ENCODE data around the gene ASIC3.
"Not testable (repeated sequence)": the region's sequence is repeated elsewhere in the genome, so short reads cannot be mapped to it uniquely, and the experiment has no call there.

The ASIC3 gene

DNA sequence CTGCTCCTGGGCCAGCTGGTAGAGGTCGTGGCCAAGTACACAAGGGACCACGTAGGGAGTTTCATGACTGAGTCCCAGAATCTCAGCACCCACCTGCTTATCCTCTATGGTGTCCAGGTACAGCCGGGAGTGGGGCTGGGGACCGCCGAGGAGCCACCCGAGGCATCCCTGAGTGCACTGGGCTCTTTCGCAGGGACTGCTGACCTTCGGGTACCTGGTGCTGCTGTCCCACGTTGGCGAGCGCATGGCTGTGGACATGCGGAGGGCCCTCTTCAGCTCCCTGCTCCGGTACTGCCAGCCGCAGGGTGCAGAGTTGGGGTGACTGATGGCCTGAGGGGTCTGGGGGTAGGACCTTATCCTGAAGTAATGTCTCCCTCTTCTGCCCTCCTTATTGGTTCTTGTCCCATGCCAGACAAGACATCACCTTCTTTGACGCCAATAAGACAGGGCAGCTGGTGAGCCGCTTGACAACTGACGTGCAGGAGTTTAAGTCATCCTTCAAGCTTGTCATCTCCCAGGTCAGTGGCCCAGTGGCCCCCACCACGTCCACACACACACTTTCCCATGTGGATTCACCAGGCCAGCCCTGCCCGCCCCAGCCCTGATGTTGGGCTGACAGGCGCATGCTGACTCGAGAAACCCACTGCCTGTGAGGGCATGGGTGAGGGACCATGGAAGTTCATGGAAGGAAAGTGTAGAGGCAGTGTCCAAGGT lies 13.9 kb upstream of the ASIC3 start:
- no peak for DNase-seq

DNA sequence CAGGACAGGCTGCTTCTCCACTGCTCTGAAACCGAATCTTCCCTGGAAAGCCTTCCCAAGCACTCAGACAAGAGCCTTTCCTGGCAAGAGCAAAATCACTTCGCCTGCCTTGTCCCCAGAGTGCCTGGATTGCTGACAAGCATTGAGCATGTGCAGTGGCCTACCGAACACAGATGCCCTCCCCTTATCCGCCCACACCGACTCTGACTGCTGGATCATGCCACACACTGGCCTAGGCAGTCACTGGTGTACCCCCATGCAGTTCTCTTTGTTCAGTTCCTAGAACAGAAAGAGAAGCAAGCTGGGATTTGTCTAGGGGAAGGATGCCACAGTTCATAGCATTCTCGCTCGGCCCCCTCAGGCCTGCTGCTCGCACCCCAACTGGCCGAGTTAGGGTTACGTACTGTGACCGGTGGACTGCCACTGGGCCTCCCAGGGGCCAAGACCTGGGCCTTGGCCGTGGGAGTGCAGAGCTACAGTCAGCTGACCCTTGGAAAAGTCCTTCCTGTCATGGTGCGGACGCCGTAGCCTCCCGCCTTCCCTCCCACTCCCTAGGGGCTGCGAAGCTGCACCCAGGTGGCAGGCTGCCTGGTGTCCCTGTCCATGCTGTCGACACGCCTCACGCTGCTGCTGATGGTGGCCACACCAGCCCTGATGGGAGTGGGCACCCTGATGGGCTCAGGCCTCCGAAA lies 13.2 kb upstream of the ASIC3 start:
- DNase-seq, result no peak

DNA sequence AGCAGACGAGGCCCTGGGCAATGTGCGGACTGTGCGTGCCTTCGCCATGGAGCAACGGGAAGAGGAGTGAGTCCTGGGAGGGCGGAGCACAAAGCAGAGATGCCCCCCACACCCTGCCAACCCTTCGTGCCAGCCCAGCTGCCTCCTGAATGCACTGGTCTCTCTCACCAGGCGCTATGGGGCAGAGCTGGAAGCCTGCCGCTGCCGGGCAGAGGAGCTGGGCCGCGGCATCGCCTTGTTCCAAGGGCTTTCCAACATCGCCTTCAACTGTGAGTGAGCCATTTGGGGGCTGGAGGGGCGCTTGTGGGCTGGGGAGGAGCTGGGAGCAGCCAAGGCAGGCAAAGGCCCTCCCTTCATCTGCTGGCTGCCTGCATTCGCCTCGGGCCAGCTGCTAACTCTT lies 12.4 kb upstream of the ASIC3 start:
- DNase-seq, result no peak

DNA sequence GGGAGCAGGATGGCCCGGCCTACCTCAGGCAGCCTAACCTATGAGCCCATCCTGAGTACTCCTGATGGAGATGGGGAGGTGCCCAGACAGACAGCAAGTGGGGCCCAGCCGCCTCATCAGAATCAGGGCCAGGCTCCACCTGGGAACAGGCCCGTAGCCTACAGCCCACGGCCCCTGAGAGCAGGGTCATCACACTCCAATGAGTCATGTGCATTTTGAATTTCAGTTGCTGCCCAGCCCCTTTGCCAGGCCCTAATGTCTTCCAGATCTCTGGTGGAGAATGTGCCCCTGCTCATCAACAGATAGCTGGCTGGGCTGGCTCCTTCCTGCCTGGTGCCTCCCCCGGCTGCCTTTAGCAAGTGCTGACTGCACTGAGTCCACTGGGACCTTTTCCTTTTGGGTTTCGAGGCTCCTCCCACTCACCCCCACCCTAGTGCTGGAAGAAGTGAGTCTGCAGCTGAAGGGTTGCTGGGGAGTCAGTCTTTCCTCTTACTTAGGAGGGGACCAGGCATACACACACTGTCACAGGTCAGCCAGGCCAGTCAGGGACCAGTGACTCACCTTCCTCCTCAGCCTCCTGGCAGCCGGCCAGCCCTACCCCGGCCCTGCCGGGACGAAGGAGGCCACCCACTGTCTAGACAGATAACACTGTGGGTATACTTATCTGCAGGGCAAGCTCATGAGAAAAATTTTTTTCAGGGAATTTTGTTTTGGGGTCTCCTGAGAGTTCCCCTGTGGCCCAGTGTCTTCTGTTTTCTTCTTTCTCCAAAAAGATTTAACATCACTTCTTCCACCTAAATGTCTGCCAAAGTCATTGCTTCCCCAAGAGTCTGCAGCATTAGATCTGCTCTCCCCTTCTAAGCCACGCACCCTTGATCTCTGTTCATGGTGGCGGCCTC lies 9.1 kb upstream of the ASIC3 start:
- DNase-seq, result no peak

DNA sequence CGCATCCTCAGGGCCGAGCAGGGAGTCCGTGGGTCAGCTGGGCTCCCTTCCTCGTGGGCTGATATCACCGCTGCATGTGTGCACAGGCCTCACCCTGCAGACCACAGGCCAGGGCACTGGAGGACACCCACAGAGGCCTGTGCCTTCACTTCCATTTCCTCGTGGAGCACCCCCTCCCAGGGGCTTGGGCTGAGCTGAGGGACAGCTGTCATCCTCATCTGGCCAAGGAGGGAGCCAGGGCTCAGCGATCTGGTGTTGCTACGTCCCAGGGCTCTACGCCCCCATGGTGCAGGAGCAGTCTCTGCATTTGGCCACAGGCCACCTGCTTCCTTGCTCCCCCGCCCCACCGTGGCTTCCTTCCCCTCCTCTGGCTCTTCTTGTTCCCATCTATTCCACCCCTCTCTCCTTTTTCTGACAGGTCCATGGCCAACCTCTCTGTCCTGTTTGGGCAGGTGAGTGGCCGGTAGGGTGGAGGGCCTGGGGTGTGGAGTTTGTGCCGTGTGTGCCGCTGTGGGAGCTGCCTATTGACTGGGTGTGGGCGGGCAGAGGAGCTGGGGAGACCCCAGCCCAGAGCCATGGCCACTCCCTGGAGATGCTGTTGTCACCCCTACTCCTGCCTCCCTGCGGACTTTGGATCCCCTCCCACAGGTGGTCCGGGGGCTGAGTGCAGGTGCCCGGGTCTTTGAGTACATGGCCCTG lies 8.3 kb upstream of the ASIC3 start:
- DNase-seq, result no peak

DNA sequence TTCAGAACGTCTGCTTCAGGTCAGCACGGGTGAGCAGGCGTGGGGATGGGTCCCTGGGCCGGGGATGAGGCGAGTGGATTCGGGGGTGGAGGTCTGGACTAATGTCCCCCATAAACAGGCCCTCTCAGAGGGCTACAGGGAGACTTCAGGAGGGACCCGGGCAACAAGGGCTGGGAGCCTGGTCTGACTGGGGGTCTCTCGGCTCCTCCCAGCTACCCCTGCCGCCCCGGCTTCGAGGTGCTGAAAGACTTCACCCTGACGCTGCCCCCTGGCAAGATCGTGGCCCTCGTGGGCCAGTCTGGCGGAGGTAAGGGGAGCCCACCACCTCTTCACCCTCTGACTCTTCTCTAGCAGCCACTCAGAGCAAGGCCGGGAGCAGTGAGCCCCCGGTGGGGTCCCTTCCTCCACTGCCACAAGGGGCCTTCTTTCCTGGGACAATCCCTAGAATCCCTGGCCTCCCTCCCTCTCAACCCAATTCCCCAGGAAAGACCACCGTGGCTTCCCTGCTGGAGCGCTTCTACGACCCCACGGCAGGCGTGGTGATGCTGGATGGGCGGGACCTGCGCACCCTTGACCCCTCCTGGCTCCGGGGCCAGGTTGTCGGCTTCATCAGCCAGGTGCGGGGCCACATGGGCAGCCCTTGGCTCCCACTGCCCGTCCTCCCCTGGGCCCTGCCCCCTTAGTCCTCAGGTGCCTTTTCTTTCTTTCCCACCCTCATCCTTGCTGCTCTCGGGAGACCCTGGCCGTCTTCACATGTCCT lies 7.5 kb upstream of the ASIC3 start:
- DNase-seq, result no peak

DNA sequence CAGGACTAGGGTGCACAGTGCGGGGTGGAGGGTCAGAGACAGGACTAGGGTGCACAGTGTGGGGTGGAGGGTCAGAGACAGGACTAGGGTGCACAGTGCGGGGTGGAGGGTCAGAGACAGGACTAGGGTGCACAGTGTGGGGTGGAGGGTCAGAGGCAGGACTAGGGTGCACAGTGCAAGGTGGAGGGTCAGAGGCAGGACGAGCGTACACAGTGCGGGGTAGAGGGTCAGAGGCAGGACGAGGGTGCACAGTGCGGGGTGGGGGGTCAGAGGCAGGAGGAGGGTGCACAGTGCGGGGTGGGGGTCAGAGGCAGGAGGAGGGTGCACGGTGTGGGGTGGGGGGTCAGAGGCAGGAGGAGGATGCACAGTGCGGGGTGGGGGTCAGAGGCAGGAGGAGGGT lies 4.9 kb upstream of the ASIC3 start:
- not testable (repeated sequence) for DNase-seq

DNA sequence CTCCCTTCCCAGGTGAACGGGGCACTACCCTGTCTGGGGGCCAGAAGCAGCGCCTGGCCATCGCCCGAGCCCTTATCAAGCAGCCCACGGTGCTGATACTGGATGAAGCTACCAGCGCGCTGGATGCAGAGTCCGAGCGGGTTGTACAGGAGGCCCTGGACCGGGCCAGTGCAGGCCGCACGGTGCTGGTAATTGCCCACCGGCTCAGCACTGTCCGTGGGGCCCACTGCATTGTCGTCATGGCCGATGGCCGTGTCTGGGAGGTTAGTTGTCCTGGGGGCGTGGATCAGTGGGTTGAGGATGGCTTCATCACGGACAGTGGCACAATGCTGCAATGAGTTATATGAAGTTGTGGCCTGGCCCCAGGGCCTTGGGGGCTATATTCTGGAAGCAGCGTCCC lies 4.4 kb upstream of the ASIC3 start:
- DNase-seq, result no peak

DNA sequence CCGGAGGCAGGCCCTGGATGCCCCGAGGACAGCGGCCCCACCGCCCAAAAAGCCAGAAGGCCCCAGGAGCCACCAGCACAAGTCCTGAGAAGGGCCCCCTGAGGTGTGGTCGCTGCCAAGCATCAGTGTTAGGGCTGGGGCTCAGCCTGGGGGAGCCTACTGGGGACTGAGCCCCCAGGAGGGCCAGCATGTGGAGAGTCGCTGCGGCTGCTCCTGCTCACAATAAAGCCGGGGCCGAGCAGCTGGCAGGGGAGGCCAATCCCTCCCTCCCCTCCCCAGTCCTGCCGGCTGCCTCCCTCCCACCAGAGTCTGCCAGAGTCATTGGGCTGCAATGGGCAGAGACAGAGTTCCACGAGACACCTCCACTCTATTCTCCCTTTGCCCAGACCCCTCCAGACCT lies 3.1 kb upstream of the ASIC3 start:
- DNase-seq, result no peak

DNA sequence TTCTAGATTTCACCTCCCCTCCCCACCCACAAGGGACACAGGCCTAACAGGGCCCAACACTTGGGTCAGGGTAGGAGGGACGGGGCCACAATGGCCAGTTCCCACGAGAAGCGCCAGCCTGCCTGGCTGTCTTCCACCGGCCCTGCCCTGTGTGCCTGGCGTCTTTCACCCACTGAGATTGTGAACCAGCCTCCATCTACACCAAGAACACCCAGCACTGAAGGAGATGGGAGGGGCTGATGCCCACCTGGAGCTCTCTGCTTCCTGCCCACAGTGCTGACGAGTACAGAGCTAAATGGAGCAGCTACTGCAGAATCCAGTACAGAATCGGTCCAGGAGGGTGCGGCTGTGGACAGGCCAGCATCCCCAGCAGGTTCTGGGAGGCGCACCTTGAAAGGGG lies 2.4 kb upstream of the ASIC3 start:
- no peak for DNase-seq

DNA sequence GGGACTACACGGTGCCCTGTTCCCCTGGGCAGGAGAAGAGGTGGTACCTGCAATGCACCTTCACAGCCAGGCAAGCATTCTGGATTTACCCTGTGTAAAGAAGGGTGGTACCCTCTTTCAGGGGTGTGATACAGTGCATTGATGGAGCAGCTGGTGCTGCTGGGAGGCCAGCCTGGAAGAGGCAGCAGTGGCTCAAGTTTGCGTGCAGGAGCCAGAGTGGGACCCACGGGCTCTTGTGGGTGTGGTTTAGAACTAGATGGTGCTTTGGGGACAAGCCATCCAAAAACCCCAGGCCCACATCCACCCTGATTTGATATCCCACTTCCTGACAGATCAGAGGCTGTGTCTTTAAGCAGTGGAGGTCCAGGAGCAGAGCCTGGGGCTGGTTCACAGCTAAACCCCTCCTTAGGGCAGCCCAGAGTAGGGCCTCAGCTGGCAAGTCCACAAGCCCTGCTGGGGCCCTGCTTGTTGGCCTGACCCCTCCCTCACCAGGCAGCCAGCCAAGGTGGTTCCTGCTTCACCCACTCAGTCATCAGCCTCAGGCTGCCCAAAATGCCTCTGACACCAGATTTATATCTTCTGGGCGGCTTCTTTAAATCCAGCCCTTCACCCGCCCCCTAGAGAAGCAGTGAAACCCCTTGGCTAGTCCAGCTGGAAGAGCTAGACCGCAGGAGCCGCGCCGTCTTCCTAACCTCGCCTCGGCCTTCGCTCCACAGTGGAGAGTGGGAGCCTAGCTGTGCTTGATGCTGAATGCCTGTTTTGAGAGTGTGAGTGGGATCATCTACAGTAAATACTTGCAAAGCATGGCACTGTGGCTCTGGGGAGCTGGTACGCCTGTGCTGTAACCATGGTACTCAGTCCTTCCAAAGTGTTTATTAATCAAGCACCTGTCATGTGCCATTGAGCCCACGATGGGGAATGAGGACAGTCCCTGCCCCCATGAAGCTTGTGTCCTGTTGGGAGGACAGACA lies 1.4 kb upstream of the ASIC3 start:
- DNase-seq, result peak; percentile 42 to 51

DNA sequence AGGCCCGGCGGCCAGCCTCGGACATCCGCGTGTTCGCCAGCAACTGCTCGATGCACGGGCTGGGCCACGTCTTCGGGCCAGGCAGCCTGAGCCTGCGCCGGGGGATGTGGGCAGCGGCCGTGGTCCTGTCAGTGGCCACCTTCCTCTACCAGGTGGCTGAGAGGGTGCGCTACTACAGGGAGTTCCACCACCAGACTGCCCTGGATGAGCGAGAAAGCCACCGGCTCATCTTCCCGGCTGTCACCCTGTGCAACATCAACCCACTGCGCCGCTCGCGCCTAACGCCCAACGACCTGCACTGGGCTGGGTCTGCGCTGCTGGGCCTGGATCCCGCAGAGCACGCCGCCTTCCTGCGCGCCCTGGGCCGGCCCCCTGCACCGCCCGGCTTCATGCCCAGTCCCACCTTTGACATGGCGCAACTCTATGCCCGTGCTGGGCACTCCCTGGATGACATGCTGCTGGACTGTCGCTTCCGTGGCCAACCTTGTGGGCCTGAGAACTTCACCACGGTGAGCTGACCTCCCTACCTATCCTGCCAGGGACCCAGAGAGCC lies 656 bp downstream of the ASIC3 start:
- DNase-seq, result no peak

DNA sequence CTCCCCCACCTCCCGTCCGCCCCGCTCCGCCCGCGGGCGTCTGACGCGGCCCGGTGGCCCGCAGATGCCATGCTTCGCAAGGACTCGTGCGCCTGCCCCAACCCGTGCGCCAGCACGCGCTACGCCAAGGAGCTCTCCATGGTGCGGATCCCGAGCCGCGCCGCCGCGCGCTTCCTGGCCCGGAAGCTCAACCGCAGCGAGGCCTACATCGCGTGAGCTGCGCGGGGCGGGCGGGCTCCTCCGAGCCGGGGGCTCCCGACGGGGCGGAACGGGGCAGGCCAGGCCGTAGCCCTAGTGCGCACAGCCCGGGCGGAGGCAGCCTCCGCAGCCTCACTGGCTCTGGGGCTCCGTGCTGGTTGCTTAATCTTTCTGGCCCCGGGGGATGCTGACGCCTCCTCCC lies 2.8 kb downstream of the ASIC3 start:
- no peak for DNase-seq

DNA sequence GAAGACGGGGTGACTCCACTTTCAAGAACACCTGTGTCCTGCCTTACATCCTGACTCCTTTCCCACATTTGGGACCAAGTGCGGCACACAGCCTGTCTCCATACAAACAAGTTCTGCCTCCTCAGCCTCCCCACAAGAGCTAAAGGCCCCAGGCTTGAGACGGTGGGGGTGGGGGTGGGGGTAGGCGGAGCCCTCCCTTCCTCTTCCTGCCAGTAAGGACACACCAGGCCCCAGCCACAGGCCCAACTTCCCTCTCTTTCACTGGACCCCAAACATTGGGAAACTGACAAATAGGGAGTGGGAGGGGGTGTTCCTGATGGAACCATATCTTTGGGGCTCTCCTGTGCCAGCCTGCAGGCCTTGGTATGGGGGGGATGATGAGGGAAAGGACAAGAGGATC lies 4.8 kb downstream of the ASIC3 start:
- no peak for DNase-seq

DNA sequence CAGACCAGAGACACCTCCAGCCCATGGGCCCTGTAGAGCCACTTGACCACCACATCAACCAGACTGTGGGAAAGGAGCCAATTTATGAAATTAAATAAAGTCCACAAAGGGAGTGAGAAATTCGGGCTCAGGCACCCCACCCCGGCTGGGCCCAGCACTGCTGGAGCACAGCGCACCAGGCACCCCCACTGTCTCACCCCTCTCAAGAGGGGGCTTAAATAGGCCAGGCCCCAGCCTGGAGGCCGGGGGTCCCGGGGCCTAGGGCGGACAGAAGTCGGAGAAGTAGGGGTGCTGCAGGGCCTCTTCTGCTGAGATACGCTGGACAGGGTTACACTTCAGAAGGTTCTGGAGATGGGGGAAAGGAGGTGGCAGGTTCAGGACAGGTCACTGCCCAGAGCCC lies 5.4 kb downstream of the ASIC3 start:
- no peak for DNase-seq

DNA sequence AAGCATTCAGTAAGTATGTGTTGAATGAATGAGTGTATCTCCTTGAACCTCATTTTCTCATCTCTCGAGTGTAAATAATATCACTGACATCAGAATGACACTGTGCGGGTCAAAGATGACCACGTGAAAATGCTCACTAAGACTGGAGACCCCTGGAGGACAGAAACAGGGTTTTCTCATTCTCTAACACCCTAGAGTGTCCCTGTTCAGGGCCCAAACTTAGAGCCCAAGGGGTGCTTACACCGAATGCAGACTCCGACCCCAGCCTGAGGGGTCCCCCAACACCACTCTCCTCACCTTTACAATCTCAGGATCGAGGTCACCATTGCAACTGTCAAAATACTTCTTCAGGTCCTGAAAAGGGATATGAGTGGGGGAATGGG lies 7.9 kb downstream of the ASIC3 start:
- DNase-seq, result no peak

DNA sequence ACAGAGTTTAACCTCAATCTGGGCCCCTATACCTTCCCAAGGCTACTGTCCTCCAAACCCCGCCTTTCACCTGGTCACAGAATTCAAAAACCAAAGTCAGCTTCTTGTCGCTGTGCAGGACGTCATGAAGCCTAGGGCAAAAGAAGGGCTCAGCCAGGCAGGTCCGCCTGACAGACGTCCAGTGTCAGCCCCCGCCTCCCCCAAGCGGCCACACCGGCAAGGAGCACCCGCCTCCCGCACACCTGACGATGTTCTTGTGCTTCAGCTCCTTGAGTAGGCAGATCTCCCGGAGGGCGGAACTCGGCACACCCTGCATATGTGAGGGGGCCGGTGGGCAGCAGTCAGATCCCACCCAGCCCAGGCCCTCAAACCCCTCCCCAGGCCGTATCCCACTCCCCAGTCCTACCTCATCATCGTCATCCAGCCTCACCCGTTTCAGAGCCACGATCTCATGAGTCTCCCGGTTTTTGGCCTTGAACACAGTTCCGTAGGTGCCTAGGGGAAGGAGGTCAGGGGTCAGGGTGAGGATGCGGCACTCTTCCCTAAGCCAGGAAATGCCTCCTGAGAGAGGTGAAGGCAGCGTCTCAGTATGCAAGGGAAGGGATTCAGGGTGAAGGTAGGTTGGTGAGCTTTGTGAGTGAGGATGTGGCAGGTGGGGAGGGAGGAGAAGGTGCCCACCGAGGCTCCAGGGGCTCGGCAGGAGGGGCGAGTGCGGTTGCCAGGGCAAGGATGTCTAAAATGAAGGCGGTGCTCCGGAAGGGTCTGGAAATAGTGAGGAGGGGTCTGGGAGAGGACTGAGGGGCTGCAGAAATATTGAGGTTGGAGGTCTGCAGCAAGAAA lies 8.6 kb downstream of the ASIC3 start:
- no peak for DNase-seq

DNA sequence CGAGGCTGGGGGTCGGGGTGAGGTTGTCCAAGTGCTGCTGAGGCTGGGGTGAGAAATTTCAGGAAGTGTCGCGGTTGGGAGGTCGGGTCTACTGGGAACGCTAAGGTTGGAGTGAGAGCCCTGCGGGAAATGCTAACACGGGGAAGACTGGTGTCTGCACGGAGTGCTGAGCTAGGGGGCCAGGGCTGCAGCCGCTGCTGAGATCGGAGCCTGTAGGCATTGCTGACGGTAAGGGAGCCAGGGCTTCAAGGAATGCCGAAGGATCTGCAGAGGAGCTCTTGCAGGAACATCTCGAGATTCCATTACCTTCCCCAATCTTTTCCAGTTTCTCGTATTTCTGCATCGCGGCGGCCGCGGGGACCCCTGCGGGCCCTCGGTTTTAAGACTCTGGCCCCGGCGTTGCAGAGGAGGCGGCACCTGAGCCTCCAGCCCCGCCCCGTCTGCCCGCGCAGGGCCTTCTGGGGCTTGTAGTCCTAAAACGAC lies 9.2 kb downstream of the ASIC3 start, which contains the start of gene CDK5:
CDK5 (minus strand) TSS at position 392 of the 483 bp plus-strand sequence; CDS start at position 343, 49 bp downstream.
- peak in 1 of 2 experiments; percentile 60 for DNase-seq

DNA sequence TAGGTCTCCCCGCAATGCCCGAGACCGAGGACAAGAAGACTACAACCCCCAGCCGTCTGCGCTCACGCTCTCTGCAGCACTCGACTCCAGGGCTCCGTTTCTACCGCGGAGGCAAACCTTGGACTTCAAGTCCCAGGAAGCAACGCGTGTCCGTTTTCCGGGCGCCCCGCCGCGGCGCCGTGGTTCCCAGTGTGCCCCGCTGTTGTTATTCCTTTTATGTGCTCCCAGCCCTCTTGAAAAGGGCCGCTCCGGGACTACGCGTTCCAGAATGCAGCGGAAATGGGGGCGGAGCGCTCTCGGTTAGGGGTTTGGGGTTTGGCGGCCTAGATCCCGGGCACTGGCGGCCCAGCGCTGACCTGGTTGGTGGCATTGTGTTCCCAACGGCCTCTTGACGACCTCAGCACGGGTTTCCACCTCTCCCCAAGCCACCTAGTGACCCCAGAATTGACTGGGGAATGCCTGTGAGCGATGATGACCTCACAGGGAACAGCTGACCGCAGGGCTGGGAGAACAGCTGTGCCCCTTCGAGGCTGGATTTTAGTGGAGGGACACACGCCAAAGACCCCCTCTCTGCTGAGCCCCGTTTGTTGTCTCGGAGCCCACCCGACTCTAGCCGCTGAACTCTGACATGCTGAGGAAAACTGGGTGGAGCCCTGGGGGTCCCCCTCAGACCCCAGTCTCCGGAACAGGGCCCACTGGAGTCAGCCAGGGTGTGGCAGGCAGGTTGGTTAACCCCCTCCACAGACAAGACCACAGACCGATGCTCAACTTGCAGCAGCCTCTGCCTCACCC lies 9.9 kb downstream of the ASIC3 start:
- peak; percentile 100 for DNase-seq

Measured in NCI-H2081 (cell line).